Astrocyte of the spinal cord (primary cell): ENCODE results near the gene PALLD.
A peak's percentile ranks its signal among the peaks of the same experiment; 100 is the strongest.

ENCODE experiments used
- DNase-seq: peaks from one replicate; pipeline ENCODE4 v3.0.0; 2011; ENCODE audit warnings: low read depth, low spot score
- H3K4me3 ChIP-seq: 2 replicates; pipeline ENCODE4 v1.5.1; 2011; ENCODE audit warnings: low read depth, mild to moderate bottlenecking, low read length, moderate library complexity
- in situ Hi-C: cut with HindIII; loops from 2 replicates; pipeline ENCODE4 v1.10.0; 2017; ENCODE audit warnings: low sequenced_read_pairs
- TF ChIP-seq, protein P1 (sequence below): IDR thresholded peaks from 2 replicates; pipeline ENCODE4 v1.5.1; 2012; ENCODE audit warnings: low read depth, mild to moderate bottlenecking, low read length, inconsistent platforms

PALLD gene

DNA sequence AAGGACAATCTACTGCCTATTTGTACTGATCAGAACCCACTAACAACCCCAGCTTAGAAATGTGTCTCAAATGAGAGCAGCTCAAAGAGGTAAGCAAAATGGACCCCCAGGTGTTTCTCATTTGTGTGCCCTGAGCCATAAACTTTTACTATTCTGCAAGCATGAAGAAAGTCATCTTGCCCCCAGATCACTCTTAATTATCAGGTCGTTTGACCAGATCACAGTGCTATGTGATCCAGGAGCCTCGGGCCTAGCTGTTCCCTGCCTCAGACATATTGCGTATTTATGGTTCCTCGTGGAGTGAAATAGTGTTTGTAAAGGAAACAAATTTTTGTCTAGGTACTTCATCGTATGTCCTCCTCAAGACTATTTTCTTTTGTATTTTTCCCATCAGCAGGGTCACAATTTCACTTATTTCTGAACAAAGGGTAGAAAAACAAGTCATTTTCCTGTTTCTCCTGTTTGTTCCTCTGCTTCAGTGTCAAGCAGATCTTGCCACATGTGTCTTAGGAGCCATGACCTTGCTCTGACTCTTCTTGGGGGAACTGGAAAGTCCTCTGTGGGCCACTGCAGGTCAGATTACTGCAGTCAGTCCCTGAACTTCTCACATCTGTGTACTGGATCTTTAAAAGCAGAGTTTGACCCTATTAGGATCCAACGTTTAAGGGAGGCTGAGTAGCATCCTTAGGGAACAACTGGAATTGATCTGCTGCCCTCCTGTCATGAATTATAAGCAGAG, 194.9 kb downstream of the PALLD start:
- TF ChIP-seq, protein P1, sequence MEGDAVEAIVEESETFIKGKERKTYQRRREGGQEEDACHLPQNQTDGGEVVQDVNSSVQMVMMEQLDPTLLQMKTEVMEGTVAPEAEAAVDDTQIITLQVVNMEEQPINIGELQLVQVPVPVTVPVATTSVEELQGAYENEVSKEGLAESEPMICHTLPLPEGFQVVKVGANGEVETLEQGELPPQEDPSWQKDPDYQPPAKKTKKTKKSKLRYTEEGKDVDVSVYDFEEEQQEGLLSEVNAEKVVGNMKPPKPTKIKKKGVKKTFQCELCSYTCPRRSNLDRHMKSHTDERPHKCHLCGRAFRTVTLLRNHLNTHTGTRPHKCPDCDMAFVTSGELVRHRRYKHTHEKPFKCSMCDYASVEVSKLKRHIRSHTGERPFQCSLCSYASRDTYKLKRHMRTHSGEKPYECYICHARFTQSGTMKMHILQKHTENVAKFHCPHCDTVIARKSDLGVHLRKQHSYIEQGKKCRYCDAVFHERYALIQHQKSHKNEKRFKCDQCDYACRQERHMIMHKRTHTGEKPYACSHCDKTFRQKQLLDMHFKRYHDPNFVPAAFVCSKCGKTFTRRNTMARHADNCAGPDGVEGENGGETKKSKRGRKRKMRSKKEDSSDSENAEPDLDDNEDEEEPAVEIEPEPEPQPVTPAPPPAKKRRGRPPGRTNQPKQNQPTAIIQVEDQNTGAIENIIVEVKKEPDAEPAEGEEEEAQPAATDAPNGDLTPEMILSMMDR, result no peak
- H3K4me3 ChIP-seq, result no peak overlapping the region
- in situ Hi-C loops, result no loop called here
- no peak for DNase-seq

DNA sequence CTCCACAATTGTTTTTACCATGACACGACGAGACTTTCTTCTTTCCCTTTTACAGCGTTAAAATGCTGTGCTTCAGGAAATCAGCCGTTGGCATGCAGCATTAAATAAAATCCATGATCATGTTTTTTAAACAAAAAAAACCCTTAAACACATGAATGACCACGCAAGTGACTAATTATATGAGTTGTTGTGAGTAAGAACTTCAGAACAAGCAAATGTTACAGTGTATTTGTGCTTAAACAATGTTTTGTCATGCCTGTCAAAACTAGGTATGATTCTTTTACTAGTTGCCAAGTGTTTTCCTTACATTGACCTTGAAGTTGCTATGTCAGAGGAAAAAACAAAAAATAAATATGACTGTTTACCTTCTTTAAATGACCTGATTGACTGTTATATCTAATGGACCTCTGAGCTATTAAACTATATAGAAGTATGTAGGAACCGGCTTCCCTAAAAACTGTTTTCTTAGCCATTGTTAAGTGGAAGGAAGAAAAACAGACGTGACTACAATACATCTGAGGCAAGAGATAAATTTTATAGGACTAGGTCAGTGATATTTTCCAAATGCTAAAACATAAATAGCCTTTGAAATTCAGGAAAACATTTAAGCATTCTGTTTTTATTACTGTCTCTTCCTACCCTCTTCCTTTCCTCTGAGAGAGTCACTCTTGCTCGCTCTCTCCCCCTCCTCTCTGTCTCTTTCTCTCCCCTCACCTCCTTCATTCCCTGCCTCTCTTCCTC, 197.1 kb downstream of the PALLD start:
- TF ChIP-seq, protein P1, result no peak
- in situ Hi-C loops, result no loop called here
- DNase-seq, result no peak
- no peak overlapping the region for H3K4me3 ChIP-seq

DNA sequence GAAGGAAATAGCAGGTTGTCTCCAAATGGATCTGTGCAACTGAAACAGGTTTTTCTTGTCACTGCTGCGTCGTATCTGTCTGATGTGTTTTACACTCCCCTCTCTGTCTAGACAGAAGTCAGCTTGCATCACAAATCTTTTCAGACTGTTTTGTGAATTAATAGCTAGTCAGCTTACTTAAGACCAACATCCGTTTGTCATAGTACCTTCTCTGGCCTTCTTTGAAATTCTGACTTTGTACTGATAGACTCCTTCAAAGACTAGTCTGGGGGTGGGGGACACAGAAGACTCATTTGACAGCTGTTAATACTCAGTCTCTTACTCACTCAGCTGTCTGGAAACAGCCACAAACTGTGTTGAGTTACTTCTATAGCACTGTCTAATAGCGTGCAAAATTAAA, 197.8 kb downstream of the PALLD start:
- peak; percentile 79 for DNase-seq
- in situ Hi-C loops, result no loop called here
- TF ChIP-seq, protein P1, result no peak
- H3K4me3 ChIP-seq, result no peak overlapping the region

DNA sequence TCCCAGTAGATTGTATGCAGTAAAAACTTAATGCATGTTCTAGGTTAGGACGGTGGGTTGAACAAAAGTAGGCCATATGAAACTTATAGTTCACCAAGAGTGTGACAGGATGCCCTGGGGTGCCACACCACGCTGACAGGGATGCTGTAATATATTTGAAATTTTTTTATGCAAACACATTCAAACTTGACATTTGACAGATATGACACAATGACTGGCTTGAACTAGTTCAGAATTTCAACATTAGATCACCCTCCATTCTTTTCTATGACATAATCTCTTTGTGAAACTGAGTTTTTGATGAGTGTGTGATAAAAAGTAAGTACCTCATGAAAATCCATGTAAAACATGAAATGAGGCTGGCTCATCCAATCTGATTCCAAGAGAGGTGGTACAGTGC, 198.4 kb downstream of the PALLD start:
- in situ Hi-C loops, result no loop called here
- no peak for DNase-seq
- H3K4me3 ChIP-seq, result no peak overlapping the region
- TF ChIP-seq, protein P1, result no peak

DNA sequence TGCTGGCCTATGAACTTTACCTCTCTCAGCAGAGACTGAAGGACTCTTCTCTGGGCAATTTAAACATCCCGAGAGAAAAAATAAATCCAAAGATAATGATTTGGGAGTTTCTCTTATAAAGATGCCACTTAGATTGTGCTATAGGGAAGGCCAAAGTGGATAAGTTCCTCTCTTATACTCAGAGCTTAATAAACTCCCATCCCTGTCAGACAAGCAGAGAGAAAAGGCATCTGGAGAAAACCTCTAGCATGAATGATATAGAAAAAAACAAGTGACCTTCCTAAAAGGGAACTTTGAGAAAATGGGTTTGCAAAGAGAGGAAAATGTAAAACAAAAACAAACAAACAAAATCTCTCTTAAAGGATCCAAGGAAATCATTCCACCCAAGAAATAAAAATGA, 199.4 kb downstream of the PALLD start:
- in situ Hi-C loops, result no loop called here
- no peak overlapping the region for H3K4me3 ChIP-seq
- no peak for DNase-seq
- TF ChIP-seq, protein P1, result no peak

DNA sequence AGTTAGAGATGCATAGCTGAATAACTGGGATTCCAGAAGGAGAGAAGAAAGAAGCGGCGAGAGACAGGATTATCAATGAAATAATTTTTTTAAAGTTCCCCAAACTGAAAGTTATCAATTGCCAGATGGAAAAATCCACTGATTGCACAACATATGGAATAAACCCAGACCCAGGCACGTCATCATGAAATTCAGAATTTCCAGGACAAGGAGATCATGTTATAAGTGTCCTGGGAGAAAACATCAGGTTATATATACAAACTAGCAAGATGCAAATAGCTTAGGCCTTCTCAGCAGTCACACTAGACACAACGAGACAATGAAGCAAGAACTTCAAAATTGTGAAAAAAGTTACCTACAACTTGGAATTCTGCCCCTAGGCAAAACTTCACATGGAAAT, 200.0 kb downstream of the PALLD start:
- TF ChIP-seq, protein P1, result no peak
- in situ Hi-C loops, result no loop called here
- DNase-seq, result no peak
- no peak overlapping the region for H3K4me3 ChIP-seq
